SK-N-MC (cell line): Measurements from ENCODE around the gene TIGAR.

Source experiments
- EZH2 ChIP-seq: fragments of 200-600 bp; sonication (generic); IDR thresholded peaks from one replicate; pipeline ENCODE4 v1.6.1; 2017; ENCODE audit warnings: antibody characterized with exemption
- POLR2AphosphoS5 ChIP-seq: IDR thresholded peaks from 2 replicates; pipeline ENCODE4 v1.6.1; 2012; ENCODE audit warnings: mild to moderate bottlenecking, low read depth, low read length, borderline replicate concordance

GRCh38 chr12:4320853-4321701 lies at the start of gene TIGAR:
- TF ChIP-seq EZH2 (no peak), POLR2AphosphoS5 (peak; percentile 82; the same call in 1 of the 2 replicates)
